ENCODE measurements around the gene GPR18. TPM values are rescaled to one million over a fixed set of nuclear protein-coding genes. Genes with fewer than 3 reads are reported as not detected.

GPR18 gene
- total and polyA plus RNA-seq, 12 donors = 0.03 to 0.78 TPM; not detected in 10

GRCh38 chr13:99261059-99261458, 2.9 kb upstream of the GPR18 start:
- TF ChIP-seq POLR2A (IDR thresholded peaks at IDR 0.05) (no peak), CTCF (IDR thresholded peaks at IDR 0.05) (no peak)
- no peaks in the 10 kb centered on the region for H3K27me3 ChIP-seq
- WGBS, 4 donors = 82 to 100% (median 96%) methylated on average over 1 of the region's 1 CpG

GRCh38 chr13:99260216-99260615, 2.0 kb upstream of the GPR18 start:
- TF ChIP-seq POLR2A (IDR thresholded peaks at IDR 0.05) = no peak
- TF ChIP-seq CTCF (IDR thresholded peaks at IDR 0.05) = no peak
- no peaks in the 10 kb centered on the region for H3K27me3 ChIP-seq
- H3K27ac ChIP-seq = no peak overlapping the region
- H3K9me3 ChIP-seq (replicated peaks in 1 of 3) = no peaks in the 10 kb centered on the region
- WGBS, 4 donors = 84 to 92% (median 86%) methylated on average over 5 of the region's 5 CpGs
- no peak overlapping the region for H3K4me3 ChIP-seq
- H3K4me1 ChIP-seq (replicated peaks in 1 of 2) = peaks cover 0 to 4% of the 10 kb centered on the region in 2 donors
- no peaks in the 10 kb centered on the region for H3K36me3 ChIP-seq (replicated peaks in 1 of 2)
- intact Hi-C loops (cut with DNase I) = no loop called here
- no peak for DNase-seq

More at GRCh38 chr13:99261059-99261458, 2.9 kb upstream of the GPR18 start:
- Histone ChIP-seq H3K4me1 (replicated peaks in 1 of 2) (peaks cover 0 to 4% of the 10 kb centered on the region in 2 donors), H3K4me3 (no peak overlapping the region), H3K9me3 (replicated peaks in 1 of 3) (no peaks in the 10 kb centered on the region), H3K27ac (no peak overlapping the region), H3K36me3 (replicated peaks in 1 of 2) (no peaks in the 10 kb centered on the region)
- intact Hi-C loops (cut with DNase I) = no loop called here
- DNase-seq = no peak

GRCh38 chr13:99258946-99259345, 767 bp upstream of the GPR18 start:
- Histone ChIP-seq H3K27me3 (no peaks in the 10 kb centered on the region), H3K4me3 (no peak overlapping the region), H3K27ac (no peak overlapping the region), H3K36me3 (replicated peaks in 1 of 2) (no peaks in the 10 kb centered on the region), H3K9me3 (replicated peaks in 1 of 3) (no peaks in the 10 kb centered on the region), H3K4me1 (replicated peaks in 1 of 2) (peaks cover 0 to 4% of the 10 kb centered on the region in 2 donors)
- DNase-seq = no peak
- 75 to 86% (median 78%) methylated on average over 3 of the region's 3 CpGs for WGBS, 4 donors
- intact Hi-C loops (cut with DNase I) = no loop called here
- TF ChIP-seq CTCF (IDR thresholded peaks at IDR 0.05) (no peak), POLR2A (IDR thresholded peaks at IDR 0.05) (no peak)

- Histone ChIP-seq H3K4me1 (replicated peaks in 1 of 2) (peaks cover 0 to 4% of the 10 kb centered on the region in 2 donors), H3K27ac (no peak overlapping the region), H3K4me3 (no peak overlapping the region), H3K36me3 (replicated peaks in 1 of 2) (no peaks in the 10 kb centered on the region), H3K27me3 (no peaks in the 10 kb centered on the region), H3K9me3 (replicated peaks in 1 of 3) (no peaks in the 10 kb centered on the region)
- TF ChIP-seq CTCF (IDR thresholded peaks at IDR 0.05) (no peak), POLR2A (IDR thresholded peaks at IDR 0.05) (no peak)
- 75 to 85% (median 77%) methylated on average over 2 of the region's 2 CpGs for WGBS, 4 donors
- intact Hi-C loops (cut with DNase I) = no loop called here
- DNase-seq = no peak
Measured at GRCh38 chr13:99257291-99257690, 888 bp downstream of the GPR18 start.

Measured in adrenal gland (tissue), 12 donors.